HEK293 (cell line): ENCODE measurements around the gene CCNY.

Source experiments
- CTCF ChIA-PET: fragments of 350-600 bp; formaldehyde crosslinking; extraction: SDS; loops from one replicate; lab custom pipeline; 2021; ENCODE audit warnings: antibody characterized with exemption; lab: Yijun Ruan, JAX
- POLR2A ChIA-PET: fragments of 300-600 bp; formaldehyde crosslinking; extraction: SDS; loops from one replicate; lab custom pipeline; 2020; ENCODE audit warnings: antibody characterized with exemption, inconsistent platforms; lab: Yijun Ruan, JAX
- H3K27ac ChIP-seq: fragments of 200-500 bp; sonication (Bioruptor generic); 2 replicates; pipeline ENCODE4 v1.5.1; 2014; ENCODE audit warnings: low read depth, low read length, control low read depth, inconsistent platforms; ENCODE audit errors: extremely low read depth
- H3K36me3 ChIP-seq, 2 experiments: fragments of 200-500 bp in 1 of 2; sonication (Bioruptor generic) in 1 of 2; 1 replicate in 1 of 2; 2 replicates in 1 of 2; pipeline ENCODE4 v1.5.1; 2014 to 2017; ENCODE audit warnings: inconsistent platforms in 2 of 2, low read length in 2 of 2; ENCODE audit not compliant: control insufficient read depth in 2 of 2, insufficient read depth in 1 of 2
- H3K4me1 ChIP-seq: fragments of 200-500 bp; sonication (Bioruptor generic); 2 replicates; pipeline ENCODE4 v1.5.1; 2014; ENCODE audit warnings: mild to moderate bottlenecking, low read length, inconsistent platforms; ENCODE audit not compliant: control insufficient read depth, insufficient read depth
- H3K4me3 ChIP-seq: 2 replicates; pipeline ENCODE4 v1.5.1; 2011; ENCODE audit warnings: low read depth, mild to moderate bottlenecking, control low read depth, low read length, moderate library complexity
- H3K9me3 ChIP-seq: fragments of 200-500 bp; sonication (Bioruptor generic); 2 replicates; pipeline ENCODE4 v1.5.1; 2014; ENCODE audit warnings: low read depth, low read length, inconsistent platforms; ENCODE audit not compliant: control insufficient read depth, insufficient read depth
- GFI1B ChIP-seq: fragments of 450-650 bp; formaldehyde crosslinking; IDR thresholded peaks from 2 replicates; pipeline ENCODE4 v1.5.1; 2016; ENCODE audit warnings: missing biosample characterization, missing genetic modification characterization
- HOXA7 ChIP-seq: sonication (generic); formaldehyde crosslinking; IDR thresholded peaks from 2 replicates; pipeline ENCODE4 v1.8.1; 2022; ENCODE audit warnings: missing genetic modification reagents, borderline replicate concordance
- REPIN1 ChIP-seq: fragments of 450-650 bp; formaldehyde crosslinking; IDR thresholded peaks from 2 replicates; pipeline ENCODE4 v1.5.1; 2017; ENCODE audit warnings: missing biosample characterization, missing genetic modification characterization, low read depth
- SCRT1 ChIP-seq: fragments of 450-650 bp; formaldehyde crosslinking; IDR thresholded peaks from 2 replicates; pipeline ENCODE4 v1.5.1; 2016; ENCODE audit warnings: missing biosample characterization, missing genetic modification characterization, borderline replicate concordance
- ZBTB20 ChIP-seq: fragments of 450-650 bp; formaldehyde crosslinking; IDR thresholded peaks from 2 replicates; pipeline ENCODE4 v1.5.1; 2016; ENCODE audit warnings: missing biosample characterization, missing genetic modification characterization
- ZNF146 ChIP-seq: fragments of 450-650 bp; formaldehyde crosslinking; IDR thresholded peaks from 2 replicates; pipeline ENCODE4 v1.5.1; 2016; ENCODE audit warnings: missing biosample characterization, missing genetic modification characterization
- ZNF175 ChIP-seq: fragments of 450-650 bp; formaldehyde crosslinking; IDR thresholded peaks from 2 replicates; pipeline ENCODE4 v1.5.1; 2016; ENCODE audit warnings: missing biosample characterization, missing genetic modification characterization
- ZNF23 ChIP-seq: fragments of 450-650 bp; formaldehyde crosslinking; IDR thresholded peaks from 2 replicates; pipeline ENCODE4 v1.5.1; 2016; ENCODE audit warnings: missing biosample characterization, missing genetic modification characterization, borderline replicate concordance
- ZNF394 ChIP-seq: fragments of 450-650 bp; formaldehyde crosslinking; IDR thresholded peaks from 2 replicates; pipeline ENCODE4 v1.5.1; 2016; ENCODE audit warnings: missing biosample characterization, missing genetic modification characterization, mild to moderate bottlenecking, moderate library complexity, borderline replicate concordance
- ZNF560 ChIP-seq: fragments of 450-650 bp; formaldehyde crosslinking; IDR thresholded peaks from 2 replicates; pipeline ENCODE4 v1.5.1; 2017; ENCODE audit warnings: missing biosample characterization, missing genetic modification characterization, borderline replicate concordance
- ZNF561 ChIP-seq: fragments of 450-650 bp; IDR thresholded peaks from 2 replicates; pipeline ENCODE4 v1.5.1; 2018; ENCODE audit warnings: missing biosample characterization, missing genetic modification characterization, borderline replicate concordance
- ZNF585B ChIP-seq: fragments of 450-650 bp; formaldehyde crosslinking; IDR thresholded peaks from 2 replicates; pipeline ENCODE4 v1.5.1; 2016; ENCODE audit warnings: missing biosample characterization, missing genetic modification characterization
- ZNF629 ChIP-seq: fragments of 450-650 bp; formaldehyde crosslinking; IDR thresholded peaks from 2 replicates; pipeline ENCODE4 v1.5.1; 2017; ENCODE audit warnings: missing biosample characterization, missing genetic modification characterization
- ZNF654 ChIP-seq: fragments of 450-650 bp; formaldehyde crosslinking; IDR thresholded peaks from 2 replicates; pipeline ENCODE4 v1.5.1; 2016; ENCODE audit warnings: low read depth, missing biosample characterization, missing genetic modification characterization
- TF ChIP-seq, protein P1 (sequence below): fragments of 450-650 bp; formaldehyde crosslinking; IDR thresholded peaks from 2 replicates; pipeline ENCODE4 v1.5.1; 2016; ENCODE audit warnings: missing biosample characterization, missing genetic modification characterization
- TF ChIP-seq, protein P2 (sequence below): sonication (generic); formaldehyde crosslinking; IDR thresholded peaks from 2 replicates; pipeline ENCODE4 v1.8.1; 2022; ENCODE audit warnings: mild to moderate bottlenecking, moderate library complexity, missing genetic modification reagents

CCNY gene

GRCh38 chr10:35612385-35613106 lies 276.2 kb downstream of the CCNY start:
- Histone ChIP-seq H3K36me3 (no peaks in the 10 kb centered on the region), H3K27ac (no peak overlapping the region), H3K4me3 (no peak overlapping the region), H3K9me3 (no peaks in the 10 kb centered on the region), H3K4me1 (no peaks in the 10 kb centered on the region)
- POLR2A ChIA-PET, result no interaction called here
- CTCF ChIA-PET, result interaction anchor here (0.6 to 1.6 kb wide), 6 partner anchors 13 to 1244 kb away, joined by 3 read pairs; no protein-coding TSS in a partner anchor
- TF ChIP-seq ZNF146 (tag by site-specific recombination), result no peak
- TF ChIP-seq ZNF23, result no peak
- TF ChIP-seq SCRT1 (tag by site-specific recombination), result no peak
- TF ChIP-seq ZNF560 (tag by site-specific recombination), result no peak

DNA sequence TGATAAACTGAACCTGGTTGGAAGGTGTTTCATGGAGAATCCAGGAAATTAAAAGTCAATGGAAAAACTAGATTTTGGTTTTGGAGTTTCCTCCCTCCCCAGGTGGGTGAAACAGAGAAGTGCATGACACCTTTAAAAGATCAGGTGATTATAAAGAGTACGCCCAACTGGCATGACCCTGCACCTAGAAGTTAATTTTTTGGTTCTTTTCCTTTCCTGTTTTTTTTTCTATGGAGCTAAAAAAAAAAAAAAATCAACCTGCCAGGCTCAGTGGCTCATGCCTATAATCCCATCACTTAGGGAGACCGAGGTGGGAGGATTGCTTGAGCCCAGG lies 276.8 kb downstream of the CCNY start:
- H3K4me3 ChIP-seq, result no peak overlapping the region
- no peaks in the 10 kb centered on the region for H3K36me3 ChIP-seq
- ChIA-PET POLR2A (no interaction called here), CTCF (interaction anchor here (0.6 to 2.2 kb wide), 11 partner anchors 10 to 1243 kb away, joined by 3 to 6 read pairs (median 3); no protein-coding TSS in a partner anchor)
- H3K4me1 ChIP-seq, result no peaks in the 10 kb centered on the region
- TF ChIP-seq, protein P1, sequence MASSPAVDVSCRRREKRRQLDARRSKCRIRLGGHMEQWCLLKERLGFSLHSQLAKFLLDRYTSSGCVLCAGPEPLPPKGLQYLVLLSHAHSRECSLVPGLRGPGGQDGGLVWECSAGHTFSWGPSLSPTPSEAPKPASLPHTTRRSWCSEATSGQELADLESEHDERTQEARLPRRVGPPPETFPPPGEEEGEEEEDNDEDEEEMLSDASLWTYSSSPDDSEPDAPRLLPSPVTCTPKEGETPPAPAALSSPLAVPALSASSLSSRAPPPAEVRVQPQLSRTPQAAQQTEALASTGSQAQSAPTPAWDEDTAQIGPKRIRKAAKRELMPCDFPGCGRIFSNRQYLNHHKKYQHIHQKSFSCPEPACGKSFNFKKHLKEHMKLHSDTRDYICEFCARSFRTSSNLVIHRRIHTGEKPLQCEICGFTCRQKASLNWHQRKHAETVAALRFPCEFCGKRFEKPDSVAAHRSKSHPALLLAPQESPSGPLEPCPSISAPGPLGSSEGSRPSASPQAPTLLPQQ (tag by site-specific recombination), result no peak
- TF ChIP-seq, protein P2, sequence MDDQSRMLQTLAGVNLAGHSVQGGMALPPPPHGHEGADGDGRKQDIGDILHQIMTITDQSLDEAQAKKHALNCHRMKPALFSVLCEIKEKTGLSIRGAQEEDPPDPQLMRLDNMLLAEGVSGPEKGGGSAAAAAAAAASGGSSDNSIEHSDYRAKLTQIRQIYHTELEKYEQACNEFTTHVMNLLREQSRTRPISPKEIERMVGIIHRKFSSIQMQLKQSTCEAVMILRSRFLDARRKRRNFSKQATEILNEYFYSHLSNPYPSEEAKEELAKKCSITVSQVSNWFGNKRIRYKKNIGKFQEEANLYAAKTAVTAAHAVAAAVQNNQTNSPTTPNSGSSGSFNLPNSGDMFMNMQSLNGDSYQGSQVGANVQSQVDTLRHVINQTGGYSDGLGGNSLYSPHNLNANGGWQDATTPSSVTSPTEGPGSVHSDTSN, result no peak
- TF ChIP-seq ZNF561 (tag by site-specific recombination), result no peak
- no peak for TF ChIP-seq HOXA7 (CRISPR knock-in tag)
- no peak for TF ChIP-seq GFI1B (tag by site-specific recombination)
- no peak for TF ChIP-seq ZNF175 (tag by site-specific recombination)
- TF ChIP-seq ZNF394 (tag by site-specific recombination), result no peak
- no peak for TF ChIP-seq ZBTB20
- no peak for TF ChIP-seq REPIN1 (tag by site-specific recombination)
- H3K9me3 ChIP-seq, result no peaks in the 10 kb centered on the region
- no peak overlapping the region for H3K27ac ChIP-seq

- POLR2A ChIA-PET, result no interaction called here
- Histone ChIP-seq H3K9me3 (no peaks in the 10 kb centered on the region), H3K27ac (no peak overlapping the region), H3K36me3 (no peaks in the 10 kb centered on the region), H3K4me3 (no peak overlapping the region), H3K4me1 (no peaks in the 10 kb centered on the region)
- TF ChIP-seq ZNF585B, result no peak
- TF ChIP-seq ZNF654 (tag by site-specific recombination), result peak; percentile 67
- no peak for TF ChIP-seq ZNF629 (tag by site-specific recombination)
- CTCF ChIA-PET, result interaction anchor here (0.7 to 2.2 kb wide), 12 partner anchors 8 to 1267 kb away, joined by 3 to 6 read pairs (median 3); partner anchors contain the start of gene GJD4
Measured at GRCh38 chr10:35613597-35614226, 277.4 kb downstream of the CCNY start.
